Measurements from ENCODE around the gene LDLRAD2. TPM values are rescaled to one million over a fixed set of nuclear protein-coding genes. Genes with fewer than 3 reads are reported as not detected.
A peak's percentile ranks its signal among the peaks of the same experiment; 100 is the strongest.

The LDLRAD2 gene
- total and polyA plus RNA-seq, 2 donors from 2014 or later, result 0.79 TPM; not detected in 1

- Histone ChIP-seq H3K4me3 (ENCODE audit: low read length in 3 of 3) (peak overlapping the region; percentile 91 to 100 (median 99)), H3K36me3 (ENCODE audit: control insufficient read depth in 2 of 3, insufficient read depth in 3 of 3, low read length in 3 of 3) (no peaks in the 10 kb centered on the region), H3K9me3 (ENCODE audit: control insufficient read depth in 2 of 3, insufficient read depth in 1 of 3, low read length in 3 of 3) (no peaks in the 10 kb centered on the region), H3K27ac (ENCODE audit: low read depth in 2 of 2, low read length in 2 of 2) (peak overlapping the region; percentile 99 to 100), H3K27me3 (ENCODE audit: control insufficient read depth, insufficient read depth, low read length) (no peaks in the 10 kb centered on the region), H3K4me1 (ENCODE audit: control insufficient read depth in 2 of 3, insufficient read depth in 2 of 3, low read depth in 1 of 3, low read length in 3 of 3) (no peaks in the 10 kb centered on the region), H3K9ac (ENCODE audit: low read length in 3 of 3) (peak overlapping the region; percentile 80 to 100 (median 83))
- FAIRE-seq (no peak), DNase-seq (peak in 3 of 5 donors; percentile 28 to 83 (median 77))
- no peak for TF ChIP-seq CTCF (IDR thresholded peaks at IDR 0.05; ENCODE audit: borderline replicate concordance, extremely low read depth, insufficient read depth)
- intact Hi-C loops (cut with DNase I), result no loop called here
These were observed 30.2 kb upstream of the LDLRAD2 start for GRCh38 chr1:21781815-21782348.

- Histone ChIP-seq H3K27me3 (ENCODE audit: control insufficient read depth, insufficient read depth, low read length) (no peaks in the 10 kb centered on the region), H3K9ac (ENCODE audit: low read length in 3 of 3) (peak overlapping the region; percentile 80 to 100 (median 83)), H3K36me3 (ENCODE audit: control insufficient read depth in 2 of 3, insufficient read depth in 3 of 3, low read length in 3 of 3) (no peaks in the 10 kb centered on the region), H3K9me3 (ENCODE audit: control insufficient read depth in 2 of 3, insufficient read depth in 1 of 3, low read length in 3 of 3) (no peaks in the 10 kb centered on the region), H3K4me3 (ENCODE audit: low read length in 3 of 3) (peak overlapping the region; percentile 91 to 100 (median 99)), H3K4me1 (ENCODE audit: control insufficient read depth in 2 of 3, insufficient read depth in 2 of 3, low read depth in 1 of 3, low read length in 3 of 3) (no peaks in the 10 kb centered on the region), H3K27ac (ENCODE audit: low read depth in 2 of 2, low read length in 2 of 2) (peak overlapping the region; percentile 99 to 100)
- peak in 4 of 5 donors; percentile 61 to 85 (median 78) for DNase-seq
- intact Hi-C loops (cut with DNase I), result no loop called here
- peak; percentile 7 for TF ChIP-seq CTCF (IDR thresholded peaks at IDR 0.05; ENCODE audit: borderline replicate concordance, extremely low read depth, insufficient read depth)
- no peak for FAIRE-seq
These were observed 29.7 kb upstream of the LDLRAD2 start for GRCh38 chr1:21782349-21782867.

- H3K4me3 ChIP-seq (ENCODE audit: low read length in 3 of 3), result peak within 1 kb of the TSS; percentile 91 to 100 (median 99)
- TF ChIP-seq CTCF (IDR thresholded peaks at IDR 0.05; ENCODE audit: borderline replicate concordance, extremely low read depth, insufficient read depth), result no peak
- FAIRE-seq, result no peak
- no peaks in the 10 kb centered on the region for H3K27me3 ChIP-seq (ENCODE audit: control insufficient read depth, insufficient read depth, low read length)
- no peaks in the 10 kb centered on the region for H3K9me3 ChIP-seq (ENCODE audit: control insufficient read depth in 2 of 3, insufficient read depth in 1 of 3, low read length in 3 of 3)
- H3K9ac ChIP-seq (ENCODE audit: low read length in 3 of 3), result peak within 1 kb of the TSS; percentile 92 to 100 (median 100)
- peak; percentile 98 to 99 (median 99) for DNase-seq
- H3K36me3 ChIP-seq (ENCODE audit: control insufficient read depth in 2 of 3, insufficient read depth in 3 of 3, low read length in 3 of 3), result no peaks in the 10 kb centered on the region
- no peaks in the 10 kb centered on the region for H3K4me1 ChIP-seq (ENCODE audit: control insufficient read depth in 2 of 3, insufficient read depth in 2 of 3, low read depth in 1 of 3, low read length in 3 of 3)
- intact Hi-C loops (cut with DNase I), result no loop called here
- H3K27ac ChIP-seq (ENCODE audit: low read depth in 2 of 2, low read length in 2 of 2), result peak within 1 kb of the TSS; percentile 99 to 100
These were observed 29.0 kb upstream of the LDLRAD2 start, which contains the start of gene USP48 for GRCh38 chr1:21782868-21783678. Gene USP48, minus strand, starts transcription at chr1:21783149. Its CDS starts 192 bp downstream, at chr1:21782957.
